ENCODE data around the gene THRA.

THRA gene

GRCh38 chr17:40074871-40075200 is 12.1 kb downstream of the THRA start:
- H3K4me1 Mint-ChIP-seq: peaks cover 29% of the 10 kb centered on the region
- no peak overlapping the region for H3K27ac Mint-ChIP-seq
- no peaks in the 10 kb centered on the region for H3K9me3 Mint-ChIP-seq
- no peaks in the 10 kb centered on the region for H3K27me3 Mint-ChIP-seq
- H3K36me3 Mint-ChIP-seq: peaks cover 4% of the 10 kb centered on the region
- no peak for DNase-seq (ENCODE audit: low spot score in 2 of 2)
- H3K4me3 Mint-ChIP-seq: no peak overlapping the region
- peak; percentile 5 for ATAC-seq (ENCODE audit: low read depth)

- Mint-ChIP-seq H3K9me3 (no peaks in the 10 kb centered on the region), H3K36me3 (peaks cover 4% of the 10 kb centered on the region), H3K4me1 (peaks cover 25% of the 10 kb centered on the region), H3K4me3 (no peak overlapping the region), H3K27me3 (no peaks in the 10 kb centered on the region), H3K27ac (no peak overlapping the region)
- ATAC-seq (ENCODE audit: low read depth): peak; percentile 92
- peak; percentile 73 to 79 for DNase-seq (ENCODE audit: low spot score in 2 of 2)
Measured at GRCh38 chr17:40075201-40075941, 12.6 kb downstream of the THRA start.

GRCh38 chr17:40075942-40076498 is 13.3 kb downstream of the THRA start:
- DNase-seq (ENCODE audit: low spot score in 2 of 2) (no peak), ATAC-seq (ENCODE audit: low read depth) (no peak)
- H3K36me3 Mint-ChIP-seq: peaks cover 6% of the 10 kb centered on the region
- H3K9me3 Mint-ChIP-seq: no peaks in the 10 kb centered on the region
- H3K27me3 Mint-ChIP-seq: no peaks in the 10 kb centered on the region
- no peak overlapping the region for H3K27ac Mint-ChIP-seq
- peaks cover 19% of the 10 kb centered on the region for H3K4me1 Mint-ChIP-seq
- no peak overlapping the region for H3K4me3 Mint-ChIP-seq

- Mint-ChIP-seq H3K4me1 (peaks cover 18% of the 10 kb centered on the region), H3K9me3 (no peaks in the 10 kb centered on the region), H3K27ac (no peak overlapping the region), H3K4me3 (no peak overlapping the region), H3K36me3 (peaks cover 6% of the 10 kb centered on the region), H3K27me3 (no peaks in the 10 kb centered on the region)
- no peak for DNase-seq (ENCODE audit: low spot score in 2 of 2)
- ATAC-seq (ENCODE audit: low read depth): no peak
Measured at GRCh38 chr17:40076591-40076990, 13.8 kb downstream of the THRA start.

GRCh38 chr17:40079545-40079944 is 16.8 kb downstream of the THRA start:
- H3K4me3 Mint-ChIP-seq: no peak overlapping the region
- H3K27me3 Mint-ChIP-seq: no peaks in the 10 kb centered on the region
- no peaks in the 10 kb centered on the region for H3K9me3 Mint-ChIP-seq
- H3K27ac Mint-ChIP-seq: no peak overlapping the region
- DNase-seq (ENCODE audit: low spot score in 2 of 2) (no peak), ATAC-seq (ENCODE audit: low read depth) (no peak)
- H3K4me1 Mint-ChIP-seq: peaks cover 13% of the 10 kb centered on the region
- H3K36me3 Mint-ChIP-seq: peaks cover 11% of the 10 kb centered on the region

GRCh38 chr17:40084477-40084876 is 21.7 kb downstream of the THRA start:
- Mint-ChIP-seq H3K4me3 (no peak overlapping the region), H3K27me3 (no peaks in the 10 kb centered on the region), H3K4me1 (peaks cover 6% of the 10 kb centered on the region), H3K36me3 (peaks cover 28% of the 10 kb centered on the region), H3K27ac (no peak overlapping the region), H3K9me3 (no peaks in the 10 kb centered on the region)
- DNase-seq (ENCODE audit: low spot score in 2 of 2) (no peak), ATAC-seq (ENCODE audit: low read depth) (no peak)

GRCh38 chr17:40086150-40087044 is 23.6 kb downstream of the THRA start:
- DNase-seq (ENCODE audit: low spot score in 2 of 2): peak; percentile 64 to 67

GRCh38 chr17:40087049-40087794 is 24.5 kb downstream of the THRA start:
- no peaks in the 10 kb centered on the region for H3K9me3 Mint-ChIP-seq
- peak overlapping the region; percentile 14 for H3K27ac Mint-ChIP-seq
- H3K27me3 Mint-ChIP-seq: no peaks in the 10 kb centered on the region
- no peak overlapping the region for H3K4me3 Mint-ChIP-seq
- DNase-seq (ENCODE audit: low spot score in 2 of 2) (no peak), ATAC-seq (ENCODE audit: low read depth) (no peak)
- H3K4me1 Mint-ChIP-seq: peaks cover 6% of the 10 kb centered on the region
- H3K36me3 Mint-ChIP-seq: peaks cover 26% of the 10 kb centered on the region

More at GRCh38 chr17:40086150-40087044, 23.6 kb downstream of the THRA start:
- Mint-ChIP-seq H3K27me3 (no peaks in the 10 kb centered on the region), H3K36me3 (peaks cover 26% of the 10 kb centered on the region), H3K27ac (peak overlapping the region; percentile 14), H3K9me3 (no peaks in the 10 kb centered on the region), H3K4me3 (no peak overlapping the region), H3K4me1 (peaks cover 6% of the 10 kb centered on the region)
- ATAC-seq (ENCODE audit: low read depth): peak; percentile 81

GRCh38 chr17:40087903-40088718 is 25.3 kb downstream of the THRA start:
- DNase-seq (ENCODE audit: low spot score in 2 of 2): no peak
- peak overlapping the region; percentile 30 for H3K27ac Mint-ChIP-seq
- H3K4me1 Mint-ChIP-seq: peaks cover 6% of the 10 kb centered on the region
- H3K36me3 Mint-ChIP-seq: peaks cover 26% of the 10 kb centered on the region
- H3K4me3 Mint-ChIP-seq: no peak overlapping the region
- H3K27me3 Mint-ChIP-seq: no peaks in the 10 kb centered on the region
- H3K9me3 Mint-ChIP-seq: no peaks in the 10 kb centered on the region
- no peak for ATAC-seq (ENCODE audit: low read depth)

- Mint-ChIP-seq H3K27ac (no peak overlapping the region), H3K9me3 (no peaks in the 10 kb centered on the region), H3K4me3 (no peak overlapping the region), H3K4me1 (peaks cover 10% of the 10 kb centered on the region), H3K27me3 (no peaks in the 10 kb centered on the region), H3K36me3 (peaks cover 31% of the 10 kb centered on the region)
- ATAC-seq (ENCODE audit: low read depth): no peak
- no peak for DNase-seq (ENCODE audit: low spot score in 2 of 2)
Measured at GRCh38 chr17:40089077-40089895, 26.5 kb downstream of the THRA start.

GRCh38 chr17:40090237-40091119 is 27.7 kb downstream of the THRA start:
- Mint-ChIP-seq H3K36me3 (peaks cover 27% of the 10 kb centered on the region), H3K27ac (no peak overlapping the region), H3K4me1 (peaks cover 13% of the 10 kb centered on the region), H3K4me3 (no peak overlapping the region), H3K9me3 (no peaks in the 10 kb centered on the region), H3K27me3 (no peaks in the 10 kb centered on the region)
- DNase-seq (ENCODE audit: low spot score in 2 of 2) (no peak), ATAC-seq (ENCODE audit: low read depth) (no peak)
